Activated CD4-positive, alpha-beta memory T cell treated with anti-CD3 and anti-CD28 coated beads for 36 hours (primary cell): ENCODE data around the gene FBXO44. TPM values are rescaled to one million over a fixed set of nuclear protein-coding genes. Genes with fewer than 3 reads are reported as not detected.

Experiments used
- CTCF ChIA-PET: fragments of 350-600 bp; sonication (Branson Sonifier 250); formaldehyde crosslinking; loops from one replicate; lab custom pipeline; 2021; ENCODE audit warnings: antibody characterized with exemption, inconsistent platforms; lab: Charles Lee
- POLR2A ChIA-PET: fragments of 350-600 bp; sonication (Branson Sonifier 250); formaldehyde crosslinking; loops from one replicate; lab custom pipeline; 2021; ENCODE audit warnings: antibody characterized with exemption; lab: Charles Lee
- DNase-seq: peaks from one replicate; pipeline ENCODE4 v3.0.0-alpha.2; 2020
- H3K27ac Mint-ChIP-seq: one replicate; pipeline ENCODE4 v1.8.0; 2021; ENCODE audit warnings: mixed read lengths
- H3K27me3 Mint-ChIP-seq: one replicate; pipeline ENCODE4 v1.8.0; 2021; ENCODE audit warnings: mixed read lengths
- H3K36me3 Mint-ChIP-seq: one replicate; pipeline ENCODE4 v1.8.0; 2021; ENCODE audit warnings: mixed read lengths
- H3K4me1 Mint-ChIP-seq: one replicate; pipeline ENCODE4 v1.8.0; 2021; ENCODE audit warnings: low read depth, mixed read lengths
- H3K4me3 Mint-ChIP-seq: one replicate; pipeline ENCODE4 v1.8.0; 2021; ENCODE audit warnings: mild to moderate bottlenecking, mixed read lengths
- H3K9me3 Mint-ChIP-seq: one replicate; pipeline ENCODE4 v1.8.0; 2021; ENCODE audit warnings: mixed read lengths
- intact Hi-C: fragments of 100-400 bp; cut with micrococcal nuclease; formaldehyde crosslinking; loops from one replicate; pipeline ENCODE4 v1.15.1; 2023
- total RNA-seq, 2 experiments: library from RNA; stranded (reverse); gene quantifications; one replicate each; pipeline ENCODE4 v1.2.3, GENCODE V29; 2021

FBXO44 gene
- total RNA-seq, 2 experiments from 2014 or later: 16.8 to 18.6 TPM

DNA sequence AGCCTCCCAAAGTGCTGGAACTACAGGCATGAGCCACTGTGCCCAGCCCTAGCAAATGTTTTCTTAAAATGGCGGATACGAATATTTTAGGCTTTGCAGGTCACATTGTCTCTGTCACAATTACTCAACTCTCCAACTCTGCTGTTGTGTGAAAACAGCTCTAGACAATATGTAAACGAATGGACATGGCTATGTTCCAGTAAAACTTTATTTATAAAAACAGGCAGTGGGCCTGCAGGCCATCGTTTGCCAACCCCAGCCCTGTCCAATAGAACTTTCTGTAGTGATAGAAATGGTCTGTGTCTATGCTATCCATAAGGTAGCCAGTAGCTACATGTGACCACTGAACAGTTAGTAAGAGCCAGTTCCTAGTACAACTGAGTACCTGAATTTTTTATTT is 5.1 kb downstream of the FBXO44 start:
- H3K27me3 Mint-ChIP-seq: no peaks in the 10 kb centered on the region
- H3K9me3 Mint-ChIP-seq: no peaks in the 10 kb centered on the region
- CTCF ChIA-PET: interaction anchor here (1.2 to 3.0 kb wide), 5 partner anchors 8 to 622 kb away, joined by 3 to 10 read pairs (median 3); no protein-coding TSS in a partner anchor
- POLR2A ChIA-PET: interaction anchor here (1.1 kb wide), 1 partner anchor 25 kb away, joined by 3 read pairs; no protein-coding TSS in a partner anchor
- H3K4me3 Mint-ChIP-seq: no peak overlapping the region
- H3K4me1 Mint-ChIP-seq: peaks cover 6% of the 10 kb centered on the region
- intact Hi-C loops: no loop called here
- no peak overlapping the region for H3K27ac Mint-ChIP-seq
- peaks cover 11% of the 10 kb centered on the region for H3K36me3 Mint-ChIP-seq
- DNase-seq: no peak

DNA sequence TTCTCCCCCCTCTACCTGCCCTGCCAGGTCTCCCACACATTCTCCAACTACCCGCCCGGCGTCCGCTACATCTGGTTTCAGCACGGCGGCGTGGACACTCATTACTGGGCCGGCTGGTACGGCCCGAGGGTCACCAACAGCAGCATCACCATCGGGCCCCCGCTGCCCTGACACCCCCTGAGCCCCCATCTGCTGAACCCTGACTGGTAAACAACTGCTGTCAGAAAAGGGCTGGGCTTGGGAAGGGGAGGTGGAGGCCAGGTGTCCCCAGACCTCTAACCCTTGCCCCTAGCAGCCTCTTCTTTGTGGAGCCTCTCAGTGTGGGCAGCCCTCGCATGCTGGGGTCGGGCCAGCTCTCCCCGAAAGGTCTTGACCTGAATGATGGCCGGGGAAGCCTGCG is 6.4 kb downstream of the FBXO44 start:
- no peaks in the 10 kb centered on the region for H3K27me3 Mint-ChIP-seq
- no peaks in the 10 kb centered on the region for H3K4me1 Mint-ChIP-seq
- POLR2A ChIA-PET: interaction anchor here (0.5 kb wide), 1 partner anchor 387 kb away, joined by 5 read pairs; no protein-coding TSS in a partner anchor
- peaks cover 11% of the 10 kb centered on the region for H3K36me3 Mint-ChIP-seq
- no peak overlapping the region for H3K4me3 Mint-ChIP-seq
- CTCF ChIA-PET: interaction anchor here (1.7 to 3.0 kb wide), 3 partner anchors 10 to 63 kb away, joined by 3 to 10 read pairs (median 10); no protein-coding TSS in a partner anchor
- intact Hi-C loops: no loop called here
- H3K27ac Mint-ChIP-seq: no peak overlapping the region
- H3K9me3 Mint-ChIP-seq: no peaks in the 10 kb centered on the region
- DNase-seq: no peak

DNA sequence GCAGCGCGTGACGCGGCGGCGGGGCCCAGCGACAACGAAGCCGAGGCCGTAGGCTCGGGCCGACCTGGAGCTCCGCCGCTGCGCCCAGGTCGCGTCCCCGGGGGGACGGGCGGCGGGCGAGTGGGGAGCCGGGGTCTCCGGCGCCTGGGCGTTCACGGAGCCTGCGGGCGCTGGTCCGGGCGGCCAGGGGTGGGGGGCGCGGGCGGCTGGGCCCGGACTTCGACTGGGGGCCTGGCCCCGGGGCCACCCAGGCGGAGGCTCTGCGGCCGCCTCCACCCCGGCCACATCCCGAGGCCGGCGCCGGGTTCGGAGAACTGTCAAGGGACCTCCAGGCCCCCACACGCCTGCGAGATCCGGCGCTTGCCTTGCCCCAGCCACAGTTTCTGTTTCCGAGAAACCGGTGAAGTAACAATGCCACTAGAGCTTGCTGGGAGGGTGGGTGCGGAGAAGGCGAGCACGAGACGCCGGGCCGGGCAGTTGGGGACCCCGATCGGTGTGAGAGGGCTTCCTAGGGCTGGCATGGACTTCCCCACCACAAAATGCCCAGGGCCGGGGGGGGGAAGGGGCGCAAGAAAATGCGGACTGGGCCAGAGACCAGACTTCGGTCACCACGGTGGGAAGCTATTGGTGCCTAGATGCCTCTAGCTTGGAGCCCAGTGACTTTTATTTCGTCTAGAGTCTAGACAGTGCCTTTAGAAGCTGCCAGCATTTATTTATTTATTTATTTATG is 9.8 kb downstream of the FBXO44 start:
- Mint-ChIP-seq H3K36me3 (peaks cover 9% of the 10 kb centered on the region), H3K4me1 (peaks cover 3% of the 10 kb centered on the region), H3K27ac (peak overlapping the region; percentile 73), H3K27me3 (no peaks in the 10 kb centered on the region), H3K9me3 (no peaks in the 10 kb centered on the region), H3K4me3 (peak overlapping the region; percentile 79)
- POLR2A ChIA-PET: interaction anchor here (1.0 to 2.2 kb wide), 14 partner anchors 9 to 652 kb away, joined by 3 to 14 read pairs (median 5); partner anchors contain the start of genes AGTRAP, CLCN6, FBXO2 and FBXO44
- CTCF ChIA-PET: interaction anchor here (0.5 to 4.5 kb wide), 28 partner anchors 8 to 652 kb away, joined by 3 to 71 read pairs (median 4); partner anchors contain the start of genes CLCN6, FBXO44, MAD2L2 and TARDBP
- DNase-seq: peak; percentile 64
- intact Hi-C loops: loop anchor here (1.0 to 2.0 kb wide), 2 partner anchors 16 to 55 kb away; partner anchors contain the start of gene MAD2L2

DNA sequence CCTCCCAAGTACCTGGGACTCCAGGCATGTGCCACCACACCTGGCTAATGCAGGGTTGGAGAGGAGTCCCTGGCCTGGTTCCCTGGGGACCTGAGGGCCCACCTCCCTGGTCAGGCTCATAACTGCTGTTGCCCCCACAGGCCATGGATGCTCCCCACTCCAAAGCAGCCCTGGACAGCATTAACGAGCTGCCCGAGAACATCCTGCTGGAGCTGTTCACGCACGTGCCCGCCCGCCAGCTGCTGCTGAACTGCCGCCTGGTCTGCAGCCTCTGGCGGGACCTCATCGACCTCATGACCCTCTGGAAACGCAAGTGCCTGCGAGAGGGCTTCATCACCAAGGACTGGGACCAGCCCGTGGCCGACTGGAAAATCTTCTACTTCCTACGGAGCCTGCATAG is 13.8 kb downstream of the FBXO44 start:
- H3K9me3 Mint-ChIP-seq: no peaks in the 10 kb centered on the region
- H3K36me3 Mint-ChIP-seq: peaks cover 7% of the 10 kb centered on the region
- DNase-seq: no peak
- no peak overlapping the region for H3K27ac Mint-ChIP-seq
- intact Hi-C loops: no loop called here
- no peak overlapping the region for H3K4me3 Mint-ChIP-seq
- CTCF ChIA-PET: no interaction called here
- H3K27me3 Mint-ChIP-seq: no peaks in the 10 kb centered on the region
- POLR2A ChIA-PET: no interaction called here
- H3K4me1 Mint-ChIP-seq: peaks cover 3% of the 10 kb centered on the region

DNA sequence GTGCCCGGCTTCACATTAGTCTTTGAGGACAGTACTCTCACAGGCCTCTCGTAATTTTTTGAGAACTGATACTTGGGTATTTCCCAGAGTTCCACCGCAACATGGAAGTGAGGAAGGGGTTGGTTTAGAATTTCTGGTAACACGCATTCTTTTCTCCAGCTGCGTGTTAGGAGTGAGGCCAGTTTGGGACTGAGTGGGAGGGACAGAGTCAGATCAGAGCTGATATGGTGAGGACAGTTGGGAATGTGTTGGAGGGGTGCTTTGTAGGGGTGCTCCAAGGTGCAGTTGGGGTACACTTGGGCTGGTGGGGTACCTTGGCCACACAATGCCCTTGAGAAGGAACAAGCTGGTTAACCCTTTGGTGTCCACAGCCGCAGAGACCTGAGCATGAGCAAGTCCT is 16.1 kb downstream of the FBXO44 start:
- Mint-ChIP-seq H3K27ac (no peak overlapping the region), H3K27me3 (no peaks in the 10 kb centered on the region), H3K36me3 (peaks cover 17% of the 10 kb centered on the region), H3K4me3 (no peak overlapping the region), H3K9me3 (no peaks in the 10 kb centered on the region), H3K4me1 (peaks cover 3% of the 10 kb centered on the region)
- CTCF ChIA-PET: no interaction called here
- no peak for DNase-seq
- intact Hi-C loops: no loop called here
- POLR2A ChIA-PET: no interaction called here

DNA sequence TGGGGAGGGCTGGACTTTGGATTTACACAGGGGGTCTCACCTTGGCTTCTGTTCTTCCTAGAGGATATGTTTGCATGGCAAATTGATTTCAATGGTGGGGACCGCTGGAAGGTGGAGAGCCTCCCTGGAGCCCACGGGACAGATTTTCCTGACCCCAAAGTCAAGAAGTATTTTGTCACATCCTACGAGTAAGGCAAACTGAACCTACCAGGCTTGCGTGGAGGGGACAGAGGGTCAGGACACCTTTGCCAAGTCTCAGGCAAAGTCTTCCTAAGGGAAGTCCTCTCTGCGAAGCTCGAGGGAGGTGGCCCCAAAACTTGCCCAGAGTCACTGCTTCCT is 16.5 kb downstream of the FBXO44 start:
- no peak overlapping the region for H3K4me3 Mint-ChIP-seq
- POLR2A ChIA-PET: no interaction called here
- H3K27me3 Mint-ChIP-seq: no peaks in the 10 kb centered on the region
- peaks cover 19% of the 10 kb centered on the region for H3K36me3 Mint-ChIP-seq
- no peak overlapping the region for H3K27ac Mint-ChIP-seq
- DNase-seq: no peak
- no peaks in the 10 kb centered on the region for H3K9me3 Mint-ChIP-seq
- H3K4me1 Mint-ChIP-seq: peaks cover 3% of the 10 kb centered on the region
- CTCF ChIA-PET: no interaction called here
- intact Hi-C loops: no loop called here

DNA sequence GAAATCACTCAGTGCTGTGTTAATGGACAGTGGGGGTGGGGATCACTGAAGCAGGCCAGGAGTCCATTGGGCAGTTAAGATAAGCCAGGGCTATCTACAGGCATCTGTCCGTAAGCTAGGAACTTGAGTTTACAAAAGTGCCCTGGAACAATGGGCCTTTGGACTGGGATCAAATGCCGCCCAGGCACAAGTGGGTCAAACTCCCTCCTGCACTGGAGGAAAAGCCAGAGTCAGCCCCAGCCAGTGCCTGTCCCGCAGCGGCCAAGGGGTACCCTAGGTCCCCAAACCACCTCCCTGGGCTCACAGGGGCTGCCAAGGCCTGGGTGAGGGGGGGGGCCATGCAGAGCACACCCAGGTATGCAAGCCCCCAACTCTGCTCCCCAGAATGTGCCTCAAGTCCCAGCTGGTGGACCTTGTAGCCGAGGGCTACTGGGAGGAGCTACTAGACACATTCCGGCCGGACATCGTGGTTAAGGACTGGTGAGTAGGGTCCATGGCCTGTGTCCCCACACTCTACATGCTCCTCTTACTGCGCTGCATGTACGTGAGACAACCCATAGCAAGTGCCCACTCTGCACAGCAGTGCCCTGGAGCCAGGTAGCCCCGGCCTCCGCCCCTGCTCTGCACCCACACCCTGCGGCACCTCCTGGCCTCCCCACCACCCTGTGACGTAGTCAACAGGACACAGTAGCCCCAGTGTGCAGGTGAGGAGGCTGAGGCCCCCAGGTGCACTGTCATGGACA is 17.0 kb downstream of the FBXO44 start:
- ChIA-PET POLR2A (no interaction called here), CTCF (no interaction called here)
- Mint-ChIP-seq H3K27ac (no peak overlapping the region), H3K36me3 (peaks cover 19% of the 10 kb centered on the region), H3K4me3 (no peak overlapping the region), H3K4me1 (peaks cover 3% of the 10 kb centered on the region), H3K9me3 (no peaks in the 10 kb centered on the region), H3K27me3 (no peaks in the 10 kb centered on the region)
- intact Hi-C loops: no loop called here
- no peak for DNase-seq

DNA sequence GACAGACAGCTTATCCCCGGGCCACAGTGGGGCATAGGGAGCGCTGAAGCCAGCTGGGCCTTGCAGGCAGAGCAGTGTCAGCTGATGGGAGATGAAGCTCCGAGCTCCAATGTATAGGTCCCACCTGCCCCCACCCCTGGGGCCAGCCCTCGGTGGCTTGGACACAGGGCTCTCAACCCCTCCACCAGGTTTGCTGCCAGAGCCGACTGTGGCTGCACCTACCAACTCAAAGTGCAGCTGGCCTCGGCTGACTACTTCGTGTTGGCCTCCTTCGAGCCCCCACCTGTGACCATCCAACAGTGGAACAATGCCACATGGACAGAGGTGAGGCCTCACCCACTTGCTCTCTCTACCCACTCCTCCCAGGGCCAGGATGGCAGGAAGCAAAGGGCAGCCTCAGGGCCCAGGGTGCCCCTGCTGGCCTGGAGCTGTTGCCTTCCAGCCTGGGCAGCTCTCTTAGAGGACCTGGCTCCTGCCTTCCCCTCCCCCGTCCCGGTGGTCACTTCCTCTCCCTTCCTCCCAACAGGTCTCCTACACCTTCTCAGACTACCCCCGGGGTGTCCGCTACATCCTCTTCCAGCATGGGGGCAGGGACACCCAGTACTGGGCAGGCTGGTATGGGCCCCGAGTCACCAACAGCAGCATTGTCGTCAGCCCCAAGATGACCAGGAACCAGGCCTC is 18.6 kb downstream of the FBXO44 start:
- DNase-seq: no peak
- H3K27ac Mint-ChIP-seq: no peak overlapping the region
- ChIA-PET POLR2A (interaction anchor here (0.7 kb wide), 1 partner anchor 9 kb away, joined by 3 read pairs; no protein-coding TSS in a partner anchor), CTCF (interaction anchor here (0.9 to 1.9 kb wide), 3 partner anchors 9 to 23 kb away, joined by 4 to 6 read pairs (median 4); partner anchors contain the start of gene FBXO6)
- H3K4me1 Mint-ChIP-seq: no peaks in the 10 kb centered on the region
- H3K27me3 Mint-ChIP-seq: no peaks in the 10 kb centered on the region
- peaks cover 19% of the 10 kb centered on the region for H3K36me3 Mint-ChIP-seq
- intact Hi-C loops: no loop called here
- no peak overlapping the region for H3K4me3 Mint-ChIP-seq
- no peaks in the 10 kb centered on the region for H3K9me3 Mint-ChIP-seq

DNA sequence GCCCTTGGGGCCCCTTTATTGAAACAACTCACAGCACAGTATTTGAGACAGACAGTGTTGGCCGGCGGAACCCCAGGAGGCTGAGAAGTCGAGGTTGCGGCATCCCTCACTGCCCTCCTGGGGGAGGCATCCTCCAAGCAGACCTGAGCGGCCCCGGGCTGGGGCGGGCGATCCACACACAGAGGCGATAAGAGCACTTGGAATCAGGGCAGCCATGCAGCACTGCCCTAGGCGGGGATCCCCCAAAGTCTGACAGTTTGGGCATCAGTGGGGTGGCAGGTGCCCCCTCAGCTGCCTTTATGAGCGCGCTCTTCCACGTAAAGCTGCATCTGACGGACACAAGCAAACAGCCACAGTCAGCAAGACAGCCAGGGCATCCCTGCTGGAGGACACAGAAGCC is 19.8 kb downstream of the FBXO44 start:
- no peak overlapping the region for H3K27ac Mint-ChIP-seq
- H3K36me3 Mint-ChIP-seq: peaks cover 19% of the 10 kb centered on the region
- CTCF ChIA-PET: interaction anchor here (1.9 kb wide), 1 partner anchor 24 kb away, joined by 6 read pairs; no protein-coding TSS in a partner anchor
- no peak overlapping the region for H3K4me3 Mint-ChIP-seq
- POLR2A ChIA-PET: no interaction called here
- no peak for DNase-seq
- no peaks in the 10 kb centered on the region for H3K9me3 Mint-ChIP-seq
- H3K4me1 Mint-ChIP-seq: peaks cover 6% of the 10 kb centered on the region
- H3K27me3 Mint-ChIP-seq: no peaks in the 10 kb centered on the region
- intact Hi-C loops: no loop called here

DNA sequence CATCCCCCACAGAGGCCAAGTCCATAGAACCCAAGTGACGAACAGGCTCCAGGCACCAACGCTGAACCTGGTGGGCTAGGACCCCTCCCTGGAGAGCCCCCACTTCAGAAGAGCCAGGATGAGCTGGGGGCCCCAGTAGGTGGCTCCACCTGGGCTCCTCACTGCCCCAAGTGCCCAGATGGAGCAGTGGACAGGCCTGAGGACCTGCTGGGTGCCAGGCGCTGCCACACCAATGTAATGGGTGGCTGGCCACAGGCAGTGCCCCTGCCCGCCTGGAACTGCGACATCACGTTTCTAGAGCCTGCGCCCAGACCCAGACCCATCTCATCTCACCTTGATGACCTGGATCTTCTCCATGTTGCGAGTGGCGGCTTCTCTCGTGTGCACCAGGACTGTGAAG is 20.6 kb downstream of the FBXO44 start:
- peaks cover 9% of the 10 kb centered on the region for H3K4me1 Mint-ChIP-seq
- ChIA-PET CTCF (no interaction called here), POLR2A (no interaction called here)
- H3K4me3 Mint-ChIP-seq: no peak overlapping the region
- no peak for DNase-seq
- H3K36me3 Mint-ChIP-seq: peaks cover 16% of the 10 kb centered on the region
- intact Hi-C loops: no loop called here
- H3K9me3 Mint-ChIP-seq: no peaks in the 10 kb centered on the region
- no peak overlapping the region for H3K27ac Mint-ChIP-seq
- no peaks in the 10 kb centered on the region for H3K27me3 Mint-ChIP-seq

DNA sequence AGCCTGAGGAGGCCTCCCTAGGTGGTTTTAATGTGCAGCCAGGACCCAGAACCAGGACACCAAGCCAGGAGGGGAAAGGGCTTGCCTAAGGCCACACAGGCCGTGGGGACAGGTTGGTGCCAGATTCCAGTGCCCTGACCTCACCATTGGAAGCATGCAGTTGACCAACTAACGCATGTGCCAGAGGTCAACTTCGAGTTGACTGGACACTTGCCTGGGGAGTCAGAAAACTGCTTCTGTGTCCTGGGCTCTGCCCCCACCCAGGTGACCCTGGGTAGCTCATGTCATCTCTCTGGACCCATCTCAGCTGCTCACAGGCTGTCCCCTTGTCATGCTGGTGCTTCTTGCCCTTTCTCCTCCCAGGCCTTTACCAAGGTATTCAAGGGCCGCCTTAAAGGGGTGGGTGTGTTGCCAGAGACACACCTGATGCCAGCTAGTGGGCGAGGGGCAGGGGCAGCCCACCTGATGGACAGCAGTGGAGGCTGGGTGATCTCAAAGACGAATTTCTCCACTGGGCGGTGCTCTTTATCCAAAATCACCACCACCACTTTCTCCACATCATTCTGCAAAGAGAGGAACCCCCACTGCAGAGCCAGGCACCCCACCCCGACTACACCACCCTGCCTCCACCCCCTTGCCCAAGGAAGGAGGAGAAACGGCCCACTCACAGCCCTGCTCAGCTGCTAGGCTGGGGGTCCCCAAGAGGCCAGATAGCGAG is 21.9 kb downstream of the FBXO44 start:
- Mint-ChIP-seq H3K36me3 (peaks cover 16% of the 10 kb centered on the region), H3K9me3 (no peaks in the 10 kb centered on the region), H3K4me3 (no peak overlapping the region), H3K4me1 (peaks cover 9% of the 10 kb centered on the region), H3K27me3 (no peaks in the 10 kb centered on the region), H3K27ac (no peak overlapping the region)
- no peak for DNase-seq
- ChIA-PET POLR2A (no interaction called here), CTCF (interaction anchor here (1.1 to 1.7 kb wide), 3 partner anchors 12 to 43 kb away, joined by 3 to 4 read pairs (median 4); no protein-coding TSS in a partner anchor)
- intact Hi-C loops: no loop called here
